Astrocyte of the spinal cord (primary cell): ENCODE results near the gene WFIKKN2.
A peak's percentile ranks its signal among the peaks of the same experiment; 100 is the strongest.
"Not testable (repeated sequence)": the region's sequence is repeated elsewhere in the genome, so short reads cannot be mapped to it uniquely, and the experiment has no call there.

Source experiments
- DNase-seq: peaks from one replicate; pipeline ENCODE4 v3.0.0; 2011; ENCODE audit warnings: low read depth, low spot score
- H3K4me3 ChIP-seq: 2 replicates; pipeline ENCODE4 v1.5.1; 2011; ENCODE audit warnings: low read depth, mild to moderate bottlenecking, low read length, moderate library complexity
- CTCF ChIP-seq: IDR thresholded peaks from 2 replicates; pipeline ENCODE4 v1.5.1; 2012; ENCODE audit warnings: low read depth, mild to moderate bottlenecking, low read length, inconsistent platforms
- in situ Hi-C: cut with HindIII; loops from 2 replicates; pipeline ENCODE4 v1.10.0; 2017; ENCODE audit warnings: low sequenced_read_pairs

Gene WFIKKN2

DNA sequence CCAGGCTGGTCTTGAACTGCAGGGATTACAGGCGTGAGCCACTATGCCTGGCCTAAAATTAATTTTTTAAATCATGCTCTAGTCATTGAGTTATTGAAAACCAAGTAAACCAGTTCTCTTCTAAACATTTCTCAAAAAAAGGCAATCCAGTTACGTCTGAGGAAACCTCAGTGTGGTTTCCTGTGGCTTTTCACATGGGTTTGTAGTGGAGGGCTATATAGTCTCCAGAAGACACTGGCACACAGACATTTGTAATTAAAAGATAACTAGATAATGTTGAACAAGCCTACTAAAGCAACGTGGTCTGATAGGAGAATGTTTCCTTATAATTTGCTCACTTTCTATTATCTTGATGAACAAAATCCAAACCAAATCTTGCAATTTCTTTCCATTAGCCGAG lies 36.0 kb downstream of the WFIKKN2 start:
- in situ Hi-C loops: no loop called here
- no peak for DNase-seq
- H3K4me3 ChIP-seq: no peak overlapping the region
- no peak for TF ChIP-seq CTCF

GRCh38 chr17:50871898-50872297 lies 36.5 kb downstream of the WFIKKN2 start:
- H3K4me3 ChIP-seq: no peak overlapping the region
- in situ Hi-C loops: no loop called here
- TF ChIP-seq CTCF: no peak
- no peak for DNase-seq

- H3K4me3 ChIP-seq: no peak overlapping the region
- TF ChIP-seq CTCF: no peak
- DNase-seq: peak; percentile 48
- in situ Hi-C loops: no loop called here
These were observed 37.5 kb downstream of the WFIKKN2 start for GRCh38 chr17:50872710-50873424.

- in situ Hi-C loops: no loop called here
- no peak overlapping the region for H3K4me3 ChIP-seq
- TF ChIP-seq CTCF: no peak
- no peak for DNase-seq
These were observed 39.7 kb downstream of the WFIKKN2 start for GRCh38 chr17:50875074-50875473.

DNA sequence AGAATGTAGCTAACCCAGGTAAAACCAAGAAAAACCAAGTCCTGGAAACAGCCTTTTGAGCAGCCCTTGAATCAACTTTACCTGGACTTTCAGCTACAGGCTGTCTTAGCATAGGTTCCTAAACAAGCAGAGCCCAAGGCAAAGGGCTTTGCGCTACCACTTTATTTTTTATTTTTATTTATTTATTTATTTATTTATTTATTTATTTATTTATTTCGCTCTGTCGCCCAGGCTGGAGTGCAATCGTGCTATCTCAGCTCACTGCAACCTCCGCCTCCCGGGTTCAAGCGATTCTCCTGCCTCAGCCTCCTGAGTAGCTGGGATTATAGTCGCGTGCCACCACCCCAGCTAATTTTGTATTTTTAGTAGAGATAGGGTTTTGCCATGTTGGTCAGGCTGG lies 41.7 kb downstream of the WFIKKN2 start:
- in situ Hi-C loops, H3K4me3 ChIP-seq, DNase-seq: not testable (repeated sequence)

- TF ChIP-seq CTCF: no peak
- in situ Hi-C loops: no loop called here
- DNase-seq: no peak
- no peak overlapping the region for H3K4me3 ChIP-seq
These were observed 42.5 kb downstream of the WFIKKN2 start for GRCh38 chr17:50877838-50878237.

DNA sequence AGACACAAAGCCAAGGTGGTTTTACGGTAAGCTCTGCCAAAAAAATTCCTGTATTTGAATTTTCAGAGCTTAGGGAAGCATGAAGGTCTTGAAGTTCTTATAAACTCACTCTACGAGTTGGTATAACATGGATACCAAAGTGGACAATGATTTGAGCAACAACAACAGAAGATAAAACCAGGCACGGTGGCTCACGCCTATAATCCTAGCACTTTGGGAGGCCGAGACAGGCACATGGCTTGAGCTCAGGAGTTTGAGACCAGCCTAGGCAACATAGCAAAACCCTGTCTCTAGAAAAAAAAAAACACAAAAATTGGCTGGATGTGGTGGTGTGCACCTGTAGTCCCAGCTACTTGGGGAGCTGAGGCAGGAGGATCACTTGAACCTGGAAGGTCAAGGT lies 43.7 kb downstream of the WFIKKN2 start:
- no peak for TF ChIP-seq CTCF
- in situ Hi-C loops: no loop called here
- no peak overlapping the region for H3K4me3 ChIP-seq
- no peak for DNase-seq
